ENCODE measurements around the gene GALNT13. TPM values are rescaled to one million over a fixed set of nuclear protein-coding genes. Genes with fewer than 3 reads are reported as not detected.

The GALNT13 gene
- total RNA-seq, 3 donors from 2014 or later, result 0.33 to 17.3 (median 0.44) TPM

DNA sequence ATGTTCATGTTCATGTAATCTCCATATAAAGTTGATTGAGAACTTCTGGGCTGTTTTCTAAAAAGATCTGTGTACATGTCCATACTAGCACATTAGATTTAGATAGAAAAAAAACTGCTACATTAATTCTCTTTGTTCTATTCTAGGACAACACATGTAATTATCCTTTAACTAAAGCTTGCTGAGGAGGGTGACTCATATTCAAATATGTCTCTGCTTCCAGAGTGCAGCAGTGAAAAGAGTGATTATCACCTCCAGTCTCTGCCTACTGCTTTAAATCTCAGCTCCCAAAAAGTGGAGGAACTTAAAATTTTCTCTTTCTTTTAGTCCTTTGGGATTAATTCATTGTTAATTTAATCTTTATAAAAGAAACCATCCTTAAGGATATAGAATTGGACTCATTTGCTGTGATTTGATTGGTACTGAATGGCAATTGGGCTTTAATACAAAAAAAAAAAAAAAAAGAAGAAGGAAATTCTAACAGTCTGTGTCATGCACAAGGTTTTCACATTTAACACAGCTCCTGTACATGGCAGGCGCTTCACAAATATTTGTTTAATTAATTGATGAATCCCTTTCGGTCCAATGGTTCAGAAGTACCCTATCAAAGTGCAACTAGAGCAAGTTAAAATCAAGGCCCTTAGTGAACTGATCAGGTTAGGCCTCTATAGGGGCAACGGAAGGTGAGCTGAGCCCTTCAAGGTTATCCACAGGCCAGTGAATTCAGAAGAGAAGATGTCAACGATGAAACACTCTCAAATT, 612.8 kb downstream of the GALNT13 start:
- Histone ChIP-seq H3K36me3 (no peaks in the 10 kb centered on the region), H3K4me1 (no peaks in the 10 kb centered on the region), H3K9me3 (no peaks in the 10 kb centered on the region), H3K27me3 (no peaks in the 10 kb centered on the region), H3K27ac (no peak overlapping the region), H3K4me3 (no peak overlapping the region)
- TF ChIP-seq POLR2A (IDR thresholded peaks at IDR 0.05) (no peak), POLR2AphosphoS5 (IDR thresholded peaks at IDR 0.05) (no peak)
- TF ChIP-seq, protein P1, sequence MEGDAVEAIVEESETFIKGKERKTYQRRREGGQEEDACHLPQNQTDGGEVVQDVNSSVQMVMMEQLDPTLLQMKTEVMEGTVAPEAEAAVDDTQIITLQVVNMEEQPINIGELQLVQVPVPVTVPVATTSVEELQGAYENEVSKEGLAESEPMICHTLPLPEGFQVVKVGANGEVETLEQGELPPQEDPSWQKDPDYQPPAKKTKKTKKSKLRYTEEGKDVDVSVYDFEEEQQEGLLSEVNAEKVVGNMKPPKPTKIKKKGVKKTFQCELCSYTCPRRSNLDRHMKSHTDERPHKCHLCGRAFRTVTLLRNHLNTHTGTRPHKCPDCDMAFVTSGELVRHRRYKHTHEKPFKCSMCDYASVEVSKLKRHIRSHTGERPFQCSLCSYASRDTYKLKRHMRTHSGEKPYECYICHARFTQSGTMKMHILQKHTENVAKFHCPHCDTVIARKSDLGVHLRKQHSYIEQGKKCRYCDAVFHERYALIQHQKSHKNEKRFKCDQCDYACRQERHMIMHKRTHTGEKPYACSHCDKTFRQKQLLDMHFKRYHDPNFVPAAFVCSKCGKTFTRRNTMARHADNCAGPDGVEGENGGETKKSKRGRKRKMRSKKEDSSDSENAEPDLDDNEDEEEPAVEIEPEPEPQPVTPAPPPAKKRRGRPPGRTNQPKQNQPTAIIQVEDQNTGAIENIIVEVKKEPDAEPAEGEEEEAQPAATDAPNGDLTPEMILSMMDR (IDR thresholded peaks at IDR 0.05), result no peak
- no peak for DNase-seq (ENCODE audit: low spot score in 2 of 2)
- intact Hi-C loops (cut with DNase I; ENCODE audit: low total_unique reads), result no loop called here

DNA sequence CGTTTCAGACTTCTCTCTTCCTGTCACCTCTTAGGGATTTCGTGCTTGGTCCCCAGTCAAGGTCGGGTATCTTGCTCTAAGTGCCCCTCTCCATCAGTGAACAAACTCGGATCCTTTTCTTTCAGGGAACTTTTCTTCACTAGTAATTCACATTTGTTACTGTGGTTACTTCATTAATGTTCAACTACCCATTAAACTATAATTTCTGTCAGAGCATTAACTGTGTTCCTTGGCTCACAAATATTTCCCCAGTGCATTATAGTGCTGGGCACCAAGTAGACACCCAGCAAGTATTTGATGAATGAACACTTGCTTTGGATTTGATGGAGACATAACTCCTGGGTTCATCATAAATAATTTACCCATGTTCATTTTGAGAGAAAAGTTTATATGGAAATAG, 617.1 kb downstream of the GALNT13 start:
- Histone ChIP-seq H3K9me3 (no peaks in the 10 kb centered on the region), H3K27ac (no peak overlapping the region), H3K36me3 (no peaks in the 10 kb centered on the region), H3K4me3 (no peak overlapping the region), H3K4me1 (no peaks in the 10 kb centered on the region), H3K27me3 (no peaks in the 10 kb centered on the region)
- intact Hi-C loops (cut with DNase I; ENCODE audit: low total_unique reads), result no loop called here
- TF ChIP-seq POLR2AphosphoS5 (IDR thresholded peaks at IDR 0.05) (no peak), POLR2A (IDR thresholded peaks at IDR 0.05) (no peak)
- TF ChIP-seq, protein P1 (IDR thresholded peaks at IDR 0.05), result no peak
- DNase-seq (ENCODE audit: low spot score in 2 of 2), result no peak

DNA sequence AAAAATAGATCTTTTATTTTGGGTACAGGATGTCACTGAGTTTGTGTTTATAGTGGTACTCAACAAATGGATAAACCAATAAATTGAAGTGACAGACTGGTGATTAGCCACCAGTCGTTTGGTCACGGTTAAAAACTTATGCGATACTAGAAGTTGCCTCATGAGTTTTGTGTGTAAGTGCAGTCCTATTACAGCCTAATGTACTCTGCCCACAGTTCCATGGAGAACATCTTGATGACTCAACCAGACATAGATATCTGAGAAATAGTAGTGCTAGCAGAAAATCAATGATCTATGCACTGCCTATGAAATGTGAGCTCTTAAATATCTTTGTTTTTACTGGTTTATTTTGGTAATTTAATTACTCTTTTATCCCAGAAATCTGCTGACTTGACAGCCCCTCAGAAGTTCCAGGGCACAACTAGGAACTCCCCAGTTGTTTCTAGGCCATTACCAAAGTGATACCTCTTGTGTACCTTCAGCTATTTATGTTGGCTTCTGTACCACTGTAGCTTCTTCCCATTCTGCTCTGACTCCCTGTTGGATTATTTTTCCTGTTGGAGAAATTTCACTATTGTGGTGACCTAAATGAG, 617.6 kb downstream of the GALNT13 start:
- Histone ChIP-seq H3K4me3 (no peak overlapping the region), H3K27me3 (no peaks in the 10 kb centered on the region), H3K4me1 (no peaks in the 10 kb centered on the region), H3K9me3 (no peaks in the 10 kb centered on the region), H3K36me3 (no peaks in the 10 kb centered on the region), H3K27ac (no peak overlapping the region)
- TF ChIP-seq POLR2A (IDR thresholded peaks at IDR 0.05), result no peak
- no peak for TF ChIP-seq POLR2AphosphoS5 (IDR thresholded peaks at IDR 0.05)
- TF ChIP-seq, protein P1 (IDR thresholded peaks at IDR 0.05), result no peak
- no peak for DNase-seq (ENCODE audit: low spot score in 2 of 2)
- intact Hi-C loops (cut with DNase I; ENCODE audit: low total_unique reads), result no loop called here

DNA sequence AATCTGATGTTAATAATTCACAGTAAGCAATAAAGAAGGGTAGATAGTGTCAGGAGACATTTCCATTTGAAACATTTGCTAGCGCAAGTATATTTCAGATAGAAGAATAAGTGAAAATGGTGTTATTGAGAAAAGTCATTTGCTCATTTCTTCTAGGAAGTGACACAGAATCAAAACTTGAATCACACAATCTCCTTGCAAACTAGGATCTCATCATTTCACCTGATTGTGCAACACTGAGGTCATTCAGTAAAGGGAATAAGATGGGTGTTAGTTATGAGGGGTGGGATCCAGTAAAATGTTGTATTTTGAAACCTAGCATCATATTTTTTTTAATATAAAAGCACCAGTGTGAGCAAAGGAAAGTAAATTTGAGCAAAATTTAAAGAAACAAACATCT, 618.8 kb downstream of the GALNT13 start:
- intact Hi-C loops (cut with DNase I; ENCODE audit: low total_unique reads), result no loop called here
- H3K36me3 ChIP-seq, result no peaks in the 10 kb centered on the region
- no peaks in the 10 kb centered on the region for H3K27me3 ChIP-seq
- H3K9me3 ChIP-seq, result no peaks in the 10 kb centered on the region
- H3K4me3 ChIP-seq, result no peak overlapping the region
- no peaks in the 10 kb centered on the region for H3K4me1 ChIP-seq
- TF ChIP-seq POLR2A (IDR thresholded peaks at IDR 0.05) (no peak), POLR2AphosphoS5 (IDR thresholded peaks at IDR 0.05) (no peak)
- TF ChIP-seq, protein P1 (IDR thresholded peaks at IDR 0.05), result no peak
- H3K27ac ChIP-seq, result no peak overlapping the region
- no peak for DNase-seq (ENCODE audit: low spot score in 2 of 2)

DNA sequence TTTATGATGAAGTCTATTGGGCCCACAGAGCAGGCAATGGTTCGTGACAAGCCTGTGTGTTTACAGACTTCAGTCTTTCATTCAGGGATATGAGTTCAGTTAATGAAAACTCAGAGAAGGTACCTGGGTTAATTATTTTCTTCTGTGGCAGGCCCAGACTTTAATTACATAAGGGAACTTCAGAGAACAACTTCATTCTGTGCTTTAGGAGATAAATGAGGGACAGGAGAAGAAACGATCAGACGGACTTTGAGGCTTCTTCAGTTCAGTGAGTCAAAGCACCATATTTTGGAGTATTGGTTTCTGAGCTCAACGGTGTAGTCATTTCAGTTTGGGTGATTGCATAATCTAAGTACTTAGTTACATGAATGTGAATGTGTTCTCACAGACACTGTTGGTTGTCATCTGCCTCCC, 623.7 kb downstream of the GALNT13 start:
- no peaks in the 10 kb centered on the region for H3K9me3 ChIP-seq
- TF ChIP-seq POLR2AphosphoS5 (IDR thresholded peaks at IDR 0.05) (no peak), POLR2A (IDR thresholded peaks at IDR 0.05) (no peak)
- TF ChIP-seq, protein P1 (IDR thresholded peaks at IDR 0.05), result no peak
- no peak overlapping the region for H3K27ac ChIP-seq
- H3K27me3 ChIP-seq, result no peaks in the 10 kb centered on the region
- DNase-seq (ENCODE audit: low spot score in 2 of 2), result no peak
- no peak overlapping the region for H3K4me3 ChIP-seq
- H3K36me3 ChIP-seq, result no peaks in the 10 kb centered on the region
- intact Hi-C loops (cut with DNase I; ENCODE audit: low total_unique reads), result no loop called here
- H3K4me1 ChIP-seq, result no peaks in the 10 kb centered on the region

Data from breast epithelium (tissue), 4 donors.